ENCODE data around the gene CHST8.
"Not testable (repeated sequence)": the region's sequence is repeated elsewhere in the genome, so short reads cannot be mapped to it uniquely, and the experiment has no call there.

CHST8 gene

DNA sequence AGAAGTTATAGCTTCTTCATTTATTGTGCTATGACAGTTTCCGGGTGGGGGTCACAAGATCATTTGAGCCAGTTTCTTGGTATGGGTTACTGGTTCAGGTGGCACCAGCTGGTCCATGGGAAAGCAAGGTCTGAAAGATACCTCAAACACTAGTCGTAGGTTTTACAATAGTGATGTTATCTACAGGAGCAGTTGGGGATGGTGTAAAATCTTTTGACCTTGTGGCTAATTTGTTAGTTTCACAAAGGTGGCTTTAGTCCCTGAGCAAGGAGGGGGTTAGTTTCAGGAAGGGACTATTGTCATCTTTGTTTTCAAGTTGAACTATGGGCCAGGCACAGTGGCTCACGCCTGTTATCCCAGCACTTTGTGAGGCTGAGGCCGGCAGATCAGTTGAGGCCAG is 24.6 kb downstream of the CHST8 start:
- DNase-seq: no peak

DNA sequence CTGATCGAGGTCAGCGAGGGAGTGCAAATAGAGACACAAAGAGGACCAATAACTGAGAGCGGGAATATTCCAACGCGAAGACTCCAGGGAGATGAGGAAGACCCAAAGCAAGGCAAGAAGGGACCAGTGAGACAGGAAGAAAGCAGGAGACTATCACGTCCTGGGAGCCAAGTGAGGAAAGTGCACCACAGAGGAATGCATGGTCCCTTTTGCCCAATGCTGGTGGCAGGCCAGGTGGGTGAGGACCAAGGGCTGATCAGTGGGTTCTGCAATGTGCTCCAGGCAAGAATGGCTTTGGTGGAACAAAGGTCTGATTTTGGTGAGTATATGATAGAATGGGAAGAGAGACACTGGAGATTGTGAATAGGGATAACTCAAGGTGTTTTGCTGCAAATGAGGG is 25.4 kb downstream of the CHST8 start:
- no peak for DNase-seq

DNA sequence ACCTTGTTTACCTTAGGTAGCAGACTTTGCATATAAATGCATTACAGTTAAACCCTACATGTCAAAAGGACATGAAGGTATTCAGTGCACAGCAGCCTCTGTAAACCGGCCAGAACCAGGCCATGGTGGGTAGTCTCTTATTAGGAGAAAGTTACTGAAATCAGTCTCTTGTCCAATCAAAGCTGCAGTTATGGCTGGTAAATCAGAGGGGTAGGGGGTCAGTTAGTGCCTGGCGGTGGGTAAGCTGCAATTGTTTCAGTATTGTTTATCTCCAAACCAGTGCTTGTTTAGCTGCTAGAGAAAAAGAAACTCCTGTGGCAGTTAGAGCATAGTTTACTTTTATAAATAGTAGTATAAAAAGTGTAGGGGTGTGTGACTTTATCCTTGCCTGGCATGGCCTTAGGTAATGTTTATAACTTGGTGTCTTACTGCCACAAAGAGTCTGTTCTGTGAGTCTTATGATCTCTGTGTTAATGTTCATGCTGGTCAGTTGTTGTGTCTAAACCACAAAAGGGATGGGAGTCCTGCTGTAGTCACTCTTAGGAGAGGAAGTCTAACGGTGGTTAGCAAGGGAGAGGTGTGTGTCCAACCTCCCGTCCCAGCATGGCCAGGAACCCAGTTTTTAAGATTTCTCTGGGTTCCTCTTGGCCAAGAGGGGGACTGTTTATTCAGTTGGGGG is 28.0 kb downstream of the CHST8 start:
- DNase-seq: no peak

DNA sequence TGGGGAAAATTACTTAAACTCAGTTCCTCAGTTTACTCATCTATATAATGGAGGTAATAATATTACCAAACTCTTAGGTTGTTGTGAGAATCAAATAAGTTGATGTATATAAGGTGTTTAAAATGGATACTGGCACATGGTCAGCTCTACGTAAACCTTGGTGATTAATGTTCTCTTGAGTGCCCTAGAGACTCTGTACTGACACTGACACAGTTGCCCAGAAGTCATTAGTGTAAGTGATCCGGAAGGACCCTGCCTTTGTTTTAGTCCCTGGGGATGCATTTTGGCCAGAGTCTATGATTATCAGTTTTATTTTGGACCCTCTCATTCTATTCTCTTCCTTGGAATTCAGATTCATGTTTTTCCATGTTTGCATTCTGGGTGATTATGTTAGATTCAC is 31.9 kb downstream of the CHST8 start:
- no peak for DNase-seq

DNA sequence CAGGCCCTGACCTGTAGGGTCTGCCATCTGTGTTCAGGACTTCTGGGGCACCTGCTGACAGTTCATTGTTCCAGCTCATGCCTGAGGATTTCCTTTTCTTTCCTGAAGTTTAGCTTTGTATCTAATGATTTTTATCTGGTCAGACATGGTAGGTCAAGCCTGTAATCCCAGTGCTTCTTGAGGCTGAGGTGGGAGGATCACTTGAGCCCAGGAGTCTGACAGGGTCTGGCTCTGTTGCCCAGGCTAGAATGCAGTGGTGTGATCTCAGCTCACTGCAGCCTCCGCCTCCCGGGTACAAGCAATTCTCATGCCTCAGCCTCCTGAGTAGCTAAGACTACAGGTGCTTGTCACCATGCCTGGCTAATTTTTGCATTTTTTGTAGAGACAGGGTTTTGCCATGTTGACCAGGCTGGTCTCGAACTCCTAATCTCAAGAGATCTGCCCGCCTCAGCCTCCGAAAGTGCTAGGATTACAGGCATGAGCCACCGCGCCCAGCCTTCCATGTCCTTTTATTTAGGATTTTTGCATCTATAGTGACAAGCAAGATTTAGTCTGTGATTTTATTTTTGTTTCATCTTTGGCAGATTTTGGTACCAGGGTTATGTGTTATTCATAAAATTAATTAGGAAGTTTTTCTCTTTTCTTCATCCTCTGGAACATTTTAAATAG is 33.2 kb downstream of the CHST8 start:
- no peak for DNase-seq

DNA sequence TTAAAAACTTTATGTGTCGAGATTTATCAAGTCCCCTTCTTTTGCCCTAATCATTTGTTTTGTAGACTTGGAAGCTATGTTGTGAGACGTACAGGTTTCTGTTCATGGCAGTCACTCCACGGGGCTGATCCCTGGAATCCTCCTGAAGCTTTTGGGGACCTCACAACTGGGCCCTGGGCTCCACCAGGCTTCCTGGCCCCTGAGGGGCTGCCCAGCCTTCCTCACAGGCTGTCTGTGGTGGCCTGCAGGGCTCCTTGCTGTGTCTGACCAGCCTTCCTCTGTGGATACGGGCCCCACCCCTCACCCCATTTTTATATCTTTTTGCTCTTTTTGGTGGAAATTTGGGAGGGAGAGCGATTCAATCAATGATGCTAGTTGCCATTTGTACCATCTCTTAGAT is 38.1 kb downstream of the CHST8 start:
- DNase-seq: no peak

DNA sequence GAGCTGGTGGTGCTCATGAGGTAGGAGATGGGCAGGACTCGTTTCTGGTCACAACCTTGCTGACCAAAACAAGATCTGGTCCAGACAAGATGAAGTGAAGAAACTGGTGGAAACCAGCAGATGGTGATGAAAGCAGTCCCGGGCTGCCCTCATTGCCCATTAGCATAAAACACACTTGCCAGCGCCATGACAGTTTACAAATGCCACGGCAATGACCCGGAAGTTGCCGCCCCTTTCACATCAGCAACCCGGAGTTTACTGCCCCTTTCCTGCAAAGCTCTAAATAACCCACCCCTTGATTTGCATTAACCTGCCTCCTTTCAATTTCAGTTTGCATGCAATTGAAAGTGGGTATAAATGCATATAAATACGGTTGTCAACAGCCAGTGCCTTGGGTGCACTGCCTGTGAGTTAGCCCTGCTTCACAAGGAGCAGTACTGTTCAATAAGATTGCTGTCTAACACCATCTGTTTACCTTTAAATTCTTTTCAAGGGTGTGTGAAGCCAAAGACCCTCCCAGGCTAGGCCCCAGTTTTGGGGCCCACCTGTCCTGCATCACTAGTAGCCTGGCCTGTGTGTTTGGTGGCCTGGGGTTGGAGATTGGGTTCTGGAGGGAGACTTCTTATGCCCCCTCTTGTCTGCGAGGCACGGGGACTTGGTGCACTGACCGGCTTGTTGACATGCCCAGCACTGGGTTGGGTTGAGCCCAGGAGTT is 38.8 kb downstream of the CHST8 start:
- DNase-seq: no peak

DNA sequence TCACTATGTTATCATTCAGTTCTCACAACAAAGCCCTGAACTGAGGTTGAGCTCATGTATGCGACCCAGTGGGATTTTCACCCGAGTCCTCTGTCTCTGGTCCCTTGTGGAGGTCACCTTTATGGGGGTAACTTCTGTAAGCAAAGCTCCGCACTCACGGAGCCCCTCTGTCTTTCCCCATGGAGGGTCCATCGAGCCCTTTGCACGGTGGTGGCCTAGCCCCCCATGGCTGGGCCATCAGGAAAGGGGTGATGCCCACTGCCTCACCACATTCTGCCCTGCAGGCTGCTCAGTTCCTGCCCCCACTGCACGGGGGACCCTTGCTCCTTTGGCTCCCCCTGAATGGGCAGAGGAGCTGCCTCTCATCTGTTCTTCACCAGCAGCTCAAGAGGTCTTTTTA is 39.6 kb downstream of the CHST8 start:
- DNase-seq: no peak

DNA sequence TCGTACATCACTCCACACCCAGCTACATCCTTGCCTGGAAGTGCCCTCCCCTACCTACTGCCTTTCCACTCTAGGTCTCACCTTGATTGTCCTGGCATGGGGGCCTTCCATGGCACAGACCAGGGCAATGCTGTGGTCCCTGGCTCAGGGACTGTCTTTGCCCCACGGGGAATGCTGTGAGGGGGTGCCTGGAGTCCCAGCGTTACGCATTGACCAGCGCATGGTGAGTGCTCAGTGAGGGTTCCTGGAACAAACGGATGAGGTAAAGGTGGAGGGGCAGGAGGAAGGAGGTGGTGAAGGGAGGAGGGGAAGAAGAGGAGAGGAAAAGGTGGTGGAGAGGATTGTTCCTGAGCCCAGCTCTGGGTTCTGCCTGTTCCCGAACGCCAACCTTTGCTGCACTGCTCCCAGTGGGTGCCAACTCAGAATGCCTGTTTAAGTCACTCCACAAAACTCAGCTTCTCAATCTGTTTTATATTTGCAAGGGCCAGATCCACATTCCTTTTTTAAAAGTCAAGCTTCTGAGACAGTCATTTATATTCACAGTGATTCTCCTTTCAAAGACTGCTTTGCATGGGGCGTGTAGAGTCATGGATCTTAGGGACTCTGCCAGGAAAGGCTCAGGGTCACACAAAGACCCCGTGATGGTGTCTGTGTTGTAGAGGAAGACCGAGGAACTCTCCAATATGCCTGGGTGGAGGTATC is 40.8 kb downstream of the CHST8 start:
- DNase-seq: no peak

DNA sequence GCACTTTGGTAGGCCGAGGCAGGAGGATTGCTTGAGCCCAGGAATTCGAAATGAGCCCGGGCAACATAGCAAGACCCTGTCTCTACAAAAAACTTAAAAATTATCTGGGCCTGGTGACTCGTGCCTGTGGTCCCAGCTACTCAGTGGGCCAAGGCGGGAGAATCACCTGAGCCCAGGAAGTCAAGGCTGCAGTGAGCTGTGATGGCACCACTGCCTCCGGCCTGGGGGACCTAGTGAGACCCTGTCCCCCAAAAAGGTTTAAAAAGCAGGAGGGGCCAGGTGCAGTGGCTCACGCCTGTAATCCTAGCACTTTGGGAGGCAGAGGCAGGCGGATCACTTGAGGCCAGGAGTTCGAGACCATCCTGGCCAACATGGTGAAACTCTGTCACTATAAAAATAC is 41.6 kb downstream of the CHST8 start:
- DNase-seq: not testable (repeated sequence)

DNA sequence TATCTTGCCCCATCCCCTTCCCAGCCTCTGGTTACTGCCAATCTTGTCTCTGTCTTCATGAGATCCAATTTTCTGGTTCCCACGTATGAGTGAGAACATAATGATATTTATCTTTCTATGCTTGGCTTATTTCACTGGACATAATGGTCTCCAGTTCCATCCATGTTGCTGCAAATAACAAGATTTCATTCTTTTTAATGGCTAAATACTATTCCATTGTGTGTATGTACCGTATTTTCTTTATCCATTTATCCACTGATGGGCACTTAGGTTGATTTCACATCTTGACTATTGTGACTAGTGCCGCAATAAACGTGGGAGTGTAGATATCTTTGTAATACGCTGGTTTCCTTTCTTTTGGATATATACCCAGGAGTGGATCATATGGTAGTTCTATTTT is 43.0 kb downstream of the CHST8 start:
- DNase-seq: no peak

DNA sequence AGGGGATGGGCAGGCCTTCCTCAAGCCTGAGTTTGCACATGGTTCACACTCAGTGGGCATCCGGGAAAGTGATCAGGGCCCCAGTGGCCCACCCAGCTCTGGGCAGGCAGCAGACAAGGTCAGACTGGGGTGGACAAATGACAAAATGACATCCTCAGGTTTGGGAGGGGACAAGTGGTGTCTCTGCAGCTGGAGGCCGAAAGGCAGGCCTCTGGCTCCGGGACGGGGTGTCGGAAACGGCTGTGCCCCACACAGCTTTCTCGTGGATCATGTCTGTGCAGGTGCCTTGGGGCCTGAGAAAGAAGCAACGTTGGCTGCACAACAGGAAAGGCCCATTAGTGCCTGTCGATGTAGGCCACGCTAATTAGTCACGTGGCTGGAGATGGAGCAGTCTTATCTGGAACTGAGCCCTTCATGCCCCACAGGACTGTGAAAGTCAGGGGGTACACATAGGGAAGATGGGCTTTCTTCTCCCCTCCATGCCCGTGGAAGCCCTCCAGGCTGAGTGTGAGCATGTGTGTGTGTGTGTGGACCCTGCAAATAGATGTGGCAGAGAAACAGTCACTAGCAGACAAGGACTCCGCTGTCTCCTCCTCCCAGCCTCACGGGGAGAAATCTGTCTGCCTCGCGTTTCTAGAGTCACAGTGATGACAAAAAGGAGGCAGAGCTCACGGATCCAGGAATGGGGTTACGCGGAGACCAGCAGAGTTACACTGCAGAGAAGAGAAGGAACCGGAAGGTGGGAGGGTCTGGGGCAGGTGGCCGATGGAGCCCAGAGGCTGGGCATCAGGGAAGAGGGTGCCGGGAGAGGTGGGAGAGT is 44.2 kb downstream of the CHST8 start:
- no peak for DNase-seq

DNA sequence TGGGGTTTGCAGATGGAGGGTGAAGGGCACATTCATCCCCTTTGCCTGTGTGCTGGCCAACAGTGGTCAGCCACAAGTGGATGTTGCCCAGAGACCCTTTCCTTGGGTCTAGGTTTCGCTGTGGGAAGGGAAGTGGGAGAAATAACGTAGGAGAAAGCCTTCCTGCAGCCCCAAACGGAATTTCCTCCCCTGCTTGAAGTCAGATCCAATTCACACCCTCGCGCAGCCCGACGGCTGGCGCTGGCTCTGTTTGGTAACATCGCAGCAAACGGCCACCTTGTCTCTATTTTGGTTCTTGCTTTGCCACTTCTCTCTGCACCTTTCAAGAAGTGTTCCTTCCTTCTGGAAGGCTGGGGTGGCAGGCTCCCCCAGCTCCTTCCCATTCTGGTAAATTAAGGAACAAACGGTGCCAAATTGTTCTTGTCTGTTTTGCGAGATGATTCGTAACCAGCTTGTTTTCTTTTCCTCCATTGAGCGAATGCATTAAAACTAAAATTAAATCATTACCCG is 45.4 kb downstream of the CHST8 start:
- no peak for DNase-seq

DNA sequence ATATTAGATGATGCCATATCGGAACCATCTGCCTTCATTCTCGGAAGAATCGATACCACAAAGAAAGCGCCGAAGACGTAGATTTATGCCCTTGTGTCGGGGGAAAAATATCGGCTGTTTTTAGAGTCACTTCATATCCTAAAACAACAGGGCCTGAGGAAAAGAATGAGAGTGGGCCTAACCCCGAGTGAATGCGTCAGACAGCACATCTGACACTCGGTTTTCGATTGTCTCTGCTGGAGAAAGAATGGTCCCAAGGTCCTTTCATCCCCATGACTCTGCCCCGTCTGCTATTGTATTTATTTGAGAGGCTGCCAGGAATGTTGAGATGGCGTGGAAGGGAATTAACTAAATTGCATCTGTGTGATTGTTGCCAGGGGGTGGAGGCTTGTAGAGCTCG is 46.1 kb downstream of the CHST8 start:
- no peak for DNase-seq

DNA sequence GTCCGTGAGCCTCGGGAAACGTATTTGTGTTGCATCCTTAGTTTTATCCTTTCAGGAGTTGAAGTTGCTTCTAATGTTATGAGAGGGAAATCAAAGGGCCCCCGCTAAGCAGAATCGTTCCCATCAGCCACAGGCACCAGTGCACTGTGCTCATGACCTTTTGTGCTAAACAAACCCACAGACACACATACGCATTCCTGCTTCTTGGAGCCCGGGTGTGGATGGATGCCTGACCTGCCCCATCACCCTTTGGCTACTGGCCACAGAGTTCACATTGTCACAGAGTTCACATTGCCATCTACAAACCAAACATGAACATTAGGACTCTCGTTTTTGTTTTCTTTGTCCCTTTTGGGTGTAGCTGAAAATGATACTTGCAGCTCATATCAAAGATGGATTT is 47.2 kb downstream of the CHST8 start:
- no peak for DNase-seq

DNA sequence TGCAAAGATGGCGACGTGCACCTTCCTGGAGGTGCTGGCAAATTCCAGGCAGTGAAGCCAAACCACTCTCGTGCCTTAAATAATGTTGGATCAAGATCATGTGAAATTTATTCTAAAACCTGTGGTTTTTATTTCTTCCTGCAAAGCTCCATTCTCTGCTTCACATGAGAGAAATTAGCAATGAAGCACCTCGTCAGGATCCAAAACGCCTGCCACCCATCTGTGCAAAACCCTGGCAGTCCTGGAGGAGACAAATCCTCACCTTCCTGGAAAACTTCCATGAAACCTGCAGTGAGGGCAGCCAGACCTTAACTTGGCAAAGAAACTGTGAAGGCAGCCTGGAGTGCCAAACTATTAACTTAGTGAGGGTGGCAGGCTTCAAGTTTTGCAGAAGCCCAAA is 47.6 kb downstream of the CHST8 start:
- no peak for DNase-seq

DNA sequence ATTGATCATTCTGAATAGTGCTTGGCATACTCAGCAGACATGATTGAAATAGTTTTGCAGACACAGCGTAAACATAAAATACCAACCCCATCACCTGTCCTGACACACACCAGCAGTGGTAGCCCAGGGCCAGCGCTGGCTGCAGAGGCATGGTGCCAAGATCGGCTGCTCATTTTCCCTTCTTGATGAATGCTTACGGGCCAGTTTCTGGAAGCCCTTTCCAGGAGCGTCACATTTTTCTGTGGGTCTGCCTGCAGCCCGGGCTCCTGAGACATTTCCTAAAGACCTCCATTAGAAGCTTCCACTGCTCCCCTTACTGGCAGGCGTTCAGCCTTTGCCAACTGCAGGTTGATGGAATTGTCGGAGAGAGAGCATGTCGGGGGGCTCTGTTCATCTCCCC is 48.6 kb downstream of the CHST8 start:
- DNase-seq: no peak

DNA sequence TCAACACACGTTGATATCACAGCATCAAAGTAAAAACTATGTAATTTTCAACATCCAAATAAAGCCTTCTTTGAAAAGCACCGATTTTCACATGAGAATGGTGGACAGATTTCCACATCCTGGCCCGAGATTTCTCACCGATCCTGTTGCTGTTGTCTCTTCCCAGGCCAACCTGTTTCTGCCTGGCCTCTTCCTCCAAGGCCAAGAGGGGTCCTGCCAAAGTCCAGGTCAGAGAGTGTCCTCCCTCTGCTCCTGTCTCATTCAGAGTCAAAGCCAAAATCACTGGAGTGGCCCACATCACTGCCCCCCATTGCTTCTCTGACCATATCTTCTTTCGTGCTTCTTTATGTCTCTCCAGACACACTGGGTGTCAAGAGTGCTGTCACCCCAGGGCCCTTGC is 49.5 kb downstream of the CHST8 start:
- no peak for DNase-seq

DNA sequence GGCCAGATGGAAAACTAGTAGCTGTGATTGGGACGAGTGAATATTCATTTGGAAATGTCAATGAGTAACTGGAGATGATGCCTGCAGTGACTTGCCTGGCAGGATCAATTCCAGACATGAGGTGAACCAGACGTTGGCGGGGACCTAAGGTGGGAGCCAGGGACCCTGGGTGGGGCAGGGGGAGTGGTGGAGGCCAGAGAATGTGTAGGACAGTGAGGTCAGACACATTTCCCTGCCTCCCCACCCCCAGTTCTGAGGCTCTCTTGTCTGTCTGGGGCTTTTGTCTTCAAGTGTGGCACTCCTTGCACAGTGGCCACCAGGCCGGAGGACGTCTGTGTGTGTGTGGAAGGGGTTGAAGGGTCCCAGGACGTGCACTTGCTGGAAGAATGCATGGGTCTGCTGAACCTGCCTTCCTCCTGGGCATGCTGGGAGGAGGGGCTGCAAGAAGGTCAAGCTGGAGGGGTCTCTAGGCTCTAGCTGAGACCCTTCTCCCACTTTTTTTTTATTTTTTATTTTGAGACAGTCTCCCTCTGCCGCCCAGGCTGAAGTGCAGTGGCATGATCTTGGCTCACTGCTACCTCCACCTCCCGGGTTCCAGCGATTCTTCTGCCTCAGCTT is 51.6 kb downstream of the CHST8 start:
- no peak for DNase-seq

DNA sequence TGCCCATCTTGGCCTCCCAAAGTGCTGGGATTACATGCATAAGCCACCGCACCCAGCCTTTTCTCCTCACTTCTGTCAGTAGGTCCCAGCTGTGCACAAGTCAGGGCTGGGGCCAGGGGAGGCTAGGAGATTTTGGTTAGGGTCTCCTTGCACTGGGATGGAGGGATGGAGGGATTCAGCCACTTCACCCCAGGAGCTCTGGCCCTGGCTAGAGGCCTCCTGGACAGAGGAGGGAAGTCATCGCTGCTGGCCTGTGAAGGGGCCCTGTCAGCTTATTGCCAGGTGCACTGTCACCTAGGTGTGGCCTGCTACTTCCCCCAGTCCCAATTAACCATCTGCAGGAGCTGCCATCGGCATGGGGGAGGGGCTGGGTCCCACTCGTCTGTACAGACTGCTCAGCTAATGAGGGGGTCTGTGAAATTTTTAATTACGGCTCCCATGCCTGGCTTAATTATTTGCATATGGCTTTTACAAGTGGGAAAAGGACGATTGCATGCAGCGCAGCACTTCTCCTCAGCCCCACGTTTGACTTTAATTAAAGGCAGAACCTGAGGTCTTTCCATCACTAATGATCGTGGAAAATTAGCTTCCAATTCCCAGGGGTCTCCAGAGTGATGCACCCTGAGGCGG is 52.4 kb downstream of the CHST8 start:
- no peak for DNase-seq

DNA sequence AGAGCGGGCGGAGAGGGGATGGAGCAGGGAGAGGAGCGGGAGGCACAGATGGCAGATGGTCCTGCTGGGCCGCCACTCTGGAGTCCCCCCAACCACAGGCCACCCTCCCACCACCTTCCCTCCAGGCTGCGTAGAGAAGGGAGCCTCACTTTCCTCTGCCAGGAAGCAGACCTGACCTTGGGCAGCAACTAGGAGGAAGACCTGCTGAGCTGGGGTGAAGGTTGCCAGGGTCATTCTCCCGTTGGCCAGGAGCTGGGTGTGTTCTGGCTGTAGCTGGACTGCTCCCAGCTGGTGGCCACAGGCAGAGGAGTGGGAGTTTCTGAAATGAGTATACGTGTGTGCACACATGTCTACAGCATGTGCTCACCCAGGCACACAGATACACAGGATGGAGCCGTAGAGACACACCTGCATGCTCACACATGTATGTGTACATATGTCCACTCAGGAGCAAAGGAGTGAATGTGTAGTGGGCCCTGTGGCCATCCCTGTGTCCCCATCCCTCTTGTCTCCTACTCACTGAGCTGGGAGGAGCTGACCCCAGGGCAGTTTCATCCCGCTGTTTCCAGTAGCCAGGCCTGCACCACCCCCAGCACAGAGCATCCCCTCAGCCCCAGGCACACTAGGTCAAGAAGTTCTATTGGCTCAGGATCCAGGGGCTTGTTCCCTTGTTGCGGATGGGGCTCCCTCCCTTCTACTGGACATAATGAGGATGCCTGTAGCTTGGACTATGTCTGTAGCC is 53.0 kb downstream of the CHST8 start:
- DNase-seq: no peak

All from inflammatory macrophage treated with lipopolysaccharide for 1 hour (primary cell).